Upper lobe of right lung (tissue), 1 donor: ENCODE results near the gene SLC9A6. TPM values are rescaled to one million over a fixed set of nuclear protein-coding genes. Genes with fewer than 3 reads are reported as not detected.

Experiments used
- ATAC-seq: fragments of 200-7000 bp; cut with Tn5 transposase; one replicate; pipeline ENCODE4 v1.9.1; 2020; ENCODE audit warnings: mild to moderate bottlenecking, moderate library complexity
- DNase-seq: peaks from one replicate; pipeline ENCODE4 v3.0.0-alpha.2; 2020
- H3K27ac ChIP-seq: fragments of 200-600 bp; one replicate; pipeline ENCODE4 v1.8.0; 2022
- H3K27me3 ChIP-seq: fragments of 200-600 bp; one replicate; pipeline ENCODE4 v1.8.0; 2022; ENCODE audit warnings: mild to moderate bottlenecking
- H3K36me3 ChIP-seq: fragments of 200-600 bp; one replicate; pipeline ENCODE4 v1.8.0; 2022
- H3K4me1 ChIP-seq: fragments of 200-600 bp; one replicate; pipeline ENCODE4 v1.8.0; 2022
- H3K4me3 ChIP-seq: fragments of 200-600 bp; one replicate; pipeline ENCODE4 v1.8.0; 2022; ENCODE audit warnings: mild to moderate bottlenecking
- H3K9me3 ChIP-seq: fragments of 200-600 bp; one replicate; pipeline ENCODE4 v1.8.0; 2022
- intact Hi-C: fragments of 100-400 bp; cut with DNase I; formaldehyde crosslinking; loops from one replicate; pipeline ENCODE4 v1.11.0; 2022
- total RNA-seq: library from RNA; stranded (reverse); fragmentation: NEBNext Ultra II Directional; extraction: Animal tissue kit (Norgen Biotek cat#: 25700); gene quantifications from one replicate; pipeline ENCODE4 v1.2.1, GENCODE V29; 2021
- TF ChIP-seq, protein P1 (sequence below): fragments of 200-600 bp; IDR thresholded peaks from one replicate; pipeline ENCODE4 v1.8.0; 2022; ENCODE audit warnings: antibody characterized with exemption
- donor health status: DM: no; HTN: yes; CAD: no; lungs with severe emphysema.

Gene SLC9A6
- total RNA-seq, 1 donor from 2014 or later, result 13.2 TPM

DNA sequence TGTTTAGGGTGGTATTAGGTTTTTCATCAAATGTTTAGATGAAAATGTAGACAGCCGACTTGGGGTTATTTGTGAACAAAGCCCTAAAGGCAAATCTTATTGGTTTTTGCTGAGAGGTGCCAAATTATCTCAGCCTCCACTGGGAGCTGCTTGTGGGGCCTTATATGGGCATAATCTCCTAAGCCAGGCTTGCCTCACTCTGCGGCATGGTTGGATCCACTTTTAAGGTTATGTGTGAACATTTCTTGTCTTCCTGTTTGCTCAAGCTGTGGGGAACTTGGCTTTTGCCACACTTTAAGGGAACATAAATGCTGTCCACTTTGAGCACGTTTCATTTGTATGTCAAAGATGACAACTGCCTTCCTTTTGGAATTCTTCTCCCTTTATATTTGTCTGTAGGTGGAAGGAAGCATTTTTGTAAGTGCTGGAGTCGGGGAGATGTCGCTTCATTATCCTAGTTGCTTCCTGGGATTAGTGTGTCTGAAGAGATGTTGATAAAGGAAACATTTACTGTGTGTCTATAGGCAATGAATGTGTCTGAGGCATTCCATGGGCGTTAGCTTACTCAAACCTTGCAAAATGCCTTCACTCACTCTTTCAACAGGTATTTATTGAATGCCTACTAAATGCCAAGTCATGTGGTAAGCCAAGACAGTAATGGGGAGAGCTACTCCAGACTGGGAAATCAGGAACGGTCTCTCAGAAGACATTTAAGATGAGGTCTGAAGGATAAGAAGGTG, 78.3 kb downstream of the SLC9A6 start:
- Histone ChIP-seq H3K9me3 (no peaks in the 10 kb centered on the region), H3K27me3 (no peaks in the 10 kb centered on the region), H3K27ac (no peak overlapping the region), H3K36me3 (no peaks in the 10 kb centered on the region), H3K4me3 (no peak overlapping the region), H3K4me1 (no peaks in the 10 kb centered on the region)
- DNase-seq (no peak), ATAC-seq (peak; percentile 73)
- intact Hi-C loops, result no loop called here
- TF ChIP-seq, protein P1, sequence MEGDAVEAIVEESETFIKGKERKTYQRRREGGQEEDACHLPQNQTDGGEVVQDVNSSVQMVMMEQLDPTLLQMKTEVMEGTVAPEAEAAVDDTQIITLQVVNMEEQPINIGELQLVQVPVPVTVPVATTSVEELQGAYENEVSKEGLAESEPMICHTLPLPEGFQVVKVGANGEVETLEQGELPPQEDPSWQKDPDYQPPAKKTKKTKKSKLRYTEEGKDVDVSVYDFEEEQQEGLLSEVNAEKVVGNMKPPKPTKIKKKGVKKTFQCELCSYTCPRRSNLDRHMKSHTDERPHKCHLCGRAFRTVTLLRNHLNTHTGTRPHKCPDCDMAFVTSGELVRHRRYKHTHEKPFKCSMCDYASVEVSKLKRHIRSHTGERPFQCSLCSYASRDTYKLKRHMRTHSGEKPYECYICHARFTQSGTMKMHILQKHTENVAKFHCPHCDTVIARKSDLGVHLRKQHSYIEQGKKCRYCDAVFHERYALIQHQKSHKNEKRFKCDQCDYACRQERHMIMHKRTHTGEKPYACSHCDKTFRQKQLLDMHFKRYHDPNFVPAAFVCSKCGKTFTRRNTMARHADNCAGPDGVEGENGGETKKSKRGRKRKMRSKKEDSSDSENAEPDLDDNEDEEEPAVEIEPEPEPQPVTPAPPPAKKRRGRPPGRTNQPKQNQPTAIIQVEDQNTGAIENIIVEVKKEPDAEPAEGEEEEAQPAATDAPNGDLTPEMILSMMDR, result no peak

DNA sequence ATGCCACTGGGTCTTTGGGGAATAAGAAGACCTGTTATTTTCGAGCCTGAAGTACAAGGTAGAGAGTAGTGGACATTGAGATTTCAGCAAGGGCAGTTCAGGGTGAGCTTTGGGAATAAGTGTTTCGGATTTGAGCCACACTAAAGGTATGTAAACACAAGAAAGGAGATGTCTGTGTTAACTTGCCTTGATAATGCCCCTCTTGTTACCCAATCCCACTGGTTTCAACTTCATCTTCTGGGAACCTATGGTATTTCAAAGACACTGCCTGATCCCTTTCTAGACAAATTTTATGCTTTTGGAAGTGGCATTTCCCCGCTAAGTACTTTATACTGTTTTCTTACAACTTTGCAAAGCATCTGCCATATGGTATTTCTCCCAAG, 79.4 kb downstream of the SLC9A6 start:
- Histone ChIP-seq H3K4me1 (no peaks in the 10 kb centered on the region), H3K27ac (peak overlapping the region; percentile 24), H3K27me3 (no peaks in the 10 kb centered on the region), H3K9me3 (no peaks in the 10 kb centered on the region), H3K36me3 (no peaks in the 10 kb centered on the region), H3K4me3 (no peak overlapping the region)
- ATAC-seq, result no peak
- TF ChIP-seq, protein P1, result no peak
- DNase-seq, result no peak
- intact Hi-C loops, result no loop called here

DNA sequence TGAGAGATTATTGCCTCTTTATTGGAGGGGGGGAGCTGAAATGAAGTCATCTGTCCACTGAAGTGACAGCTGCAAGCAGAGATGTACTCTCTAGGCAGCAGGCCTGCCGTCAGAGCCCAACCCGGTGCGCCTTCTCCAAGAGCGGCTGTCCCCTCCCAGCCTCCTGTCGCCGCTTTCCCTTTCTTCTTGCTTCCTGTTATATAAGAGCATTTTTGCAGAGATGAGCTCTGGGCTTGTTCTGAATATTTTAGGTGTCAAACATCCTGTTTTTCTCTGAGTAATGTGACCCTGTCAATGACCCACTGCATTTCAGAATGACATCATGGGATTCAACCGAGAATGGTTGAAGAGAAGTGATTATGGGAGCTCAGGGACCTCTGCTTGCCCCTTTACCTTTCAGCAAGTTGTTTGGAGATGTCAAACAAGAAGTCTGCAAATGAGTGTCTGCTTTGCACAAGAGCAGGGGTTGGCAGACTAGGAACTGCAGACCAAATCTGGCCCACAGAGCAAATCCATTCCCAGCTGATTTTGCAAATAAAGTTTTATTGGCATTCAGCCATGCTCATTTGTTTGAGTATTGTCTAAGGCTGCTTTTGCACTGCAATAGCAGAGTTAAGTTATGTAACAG, 79.9 kb downstream of the SLC9A6 start:
- ATAC-seq, result peak; percentile 43
- no peak for DNase-seq
- intact Hi-C loops, result no loop called here
- Histone ChIP-seq H3K4me3 (no peak overlapping the region), H3K4me1 (no peaks in the 10 kb centered on the region), H3K9me3 (no peaks in the 10 kb centered on the region), H3K27me3 (no peaks in the 10 kb centered on the region), H3K36me3 (no peaks in the 10 kb centered on the region), H3K27ac (no peak overlapping the region)
- TF ChIP-seq, protein P1, result no peak

DNA sequence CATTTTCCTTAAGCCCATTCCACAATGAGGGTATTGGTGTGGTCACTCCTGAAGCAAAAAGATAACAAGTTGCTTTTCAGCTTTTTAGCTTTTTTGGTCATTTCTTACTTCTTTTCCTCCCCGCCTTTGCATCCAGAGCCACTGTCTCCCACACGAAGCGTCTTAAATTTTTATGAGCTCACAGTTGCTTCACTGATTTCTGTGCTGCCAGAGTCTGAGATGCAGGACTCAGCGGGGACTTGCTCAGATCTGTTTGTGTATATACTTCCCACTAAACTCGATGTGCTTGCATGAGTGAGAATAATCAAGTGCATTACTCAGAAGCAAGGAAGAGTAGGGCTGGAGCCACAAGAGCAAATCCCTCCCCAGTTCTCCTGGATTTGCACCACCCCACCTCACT, 81.9 kb downstream of the SLC9A6 start:
- no peak for ATAC-seq
- Histone ChIP-seq H3K36me3 (no peaks in the 10 kb centered on the region), H3K4me3 (no peak overlapping the region), H3K27me3 (no peaks in the 10 kb centered on the region), H3K27ac (no peak overlapping the region), H3K9me3 (no peaks in the 10 kb centered on the region), H3K4me1 (no peaks in the 10 kb centered on the region)
- no peak for DNase-seq
- TF ChIP-seq, protein P1, result no peak
- intact Hi-C loops, result no loop called here

DNA sequence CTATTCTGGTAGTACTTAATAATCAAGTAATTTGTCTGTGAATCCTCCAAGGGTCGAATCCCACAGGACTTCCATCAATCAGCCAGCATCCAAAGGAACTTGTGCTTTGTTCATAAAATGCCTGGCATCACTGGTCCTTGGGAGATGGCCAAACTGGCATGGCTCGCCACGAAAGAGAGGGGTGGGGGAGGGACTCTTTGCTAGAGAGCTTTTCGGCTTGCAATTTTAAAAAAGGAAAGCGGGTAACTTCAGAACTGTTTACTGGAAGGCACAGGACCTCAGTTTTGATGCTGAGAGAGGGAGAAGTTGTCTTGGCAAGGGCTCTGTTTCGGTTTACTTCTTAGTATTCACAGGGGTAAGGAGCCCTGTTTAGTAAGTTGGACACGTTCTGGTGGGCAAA, 82.7 kb downstream of the SLC9A6 start:
- Histone ChIP-seq H3K27ac (no peak overlapping the region), H3K9me3 (no peaks in the 10 kb centered on the region), H3K27me3 (no peaks in the 10 kb centered on the region), H3K4me3 (no peak overlapping the region), H3K36me3 (no peaks in the 10 kb centered on the region), H3K4me1 (no peaks in the 10 kb centered on the region)
- DNase-seq (no peak), ATAC-seq (no peak)
- TF ChIP-seq, protein P1, result no peak
- intact Hi-C loops, result no loop called here
